ENCODE measurements around the gene TLK1.

- TF ChIP-seq, protein P1, sequence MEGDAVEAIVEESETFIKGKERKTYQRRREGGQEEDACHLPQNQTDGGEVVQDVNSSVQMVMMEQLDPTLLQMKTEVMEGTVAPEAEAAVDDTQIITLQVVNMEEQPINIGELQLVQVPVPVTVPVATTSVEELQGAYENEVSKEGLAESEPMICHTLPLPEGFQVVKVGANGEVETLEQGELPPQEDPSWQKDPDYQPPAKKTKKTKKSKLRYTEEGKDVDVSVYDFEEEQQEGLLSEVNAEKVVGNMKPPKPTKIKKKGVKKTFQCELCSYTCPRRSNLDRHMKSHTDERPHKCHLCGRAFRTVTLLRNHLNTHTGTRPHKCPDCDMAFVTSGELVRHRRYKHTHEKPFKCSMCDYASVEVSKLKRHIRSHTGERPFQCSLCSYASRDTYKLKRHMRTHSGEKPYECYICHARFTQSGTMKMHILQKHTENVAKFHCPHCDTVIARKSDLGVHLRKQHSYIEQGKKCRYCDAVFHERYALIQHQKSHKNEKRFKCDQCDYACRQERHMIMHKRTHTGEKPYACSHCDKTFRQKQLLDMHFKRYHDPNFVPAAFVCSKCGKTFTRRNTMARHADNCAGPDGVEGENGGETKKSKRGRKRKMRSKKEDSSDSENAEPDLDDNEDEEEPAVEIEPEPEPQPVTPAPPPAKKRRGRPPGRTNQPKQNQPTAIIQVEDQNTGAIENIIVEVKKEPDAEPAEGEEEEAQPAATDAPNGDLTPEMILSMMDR (IDR thresholded peaks at IDR 0.05): no peak
- TF ChIP-seq POLR2A (IDR thresholded peaks at IDR 0.05): no peak
Measured at GRCh38 chr2:170965446-170966225, 195.1 kb downstream of the TLK1 start.

Measured in right lobe of liver (tissue), 4 donors.